Calu3 (cell line): ENCODE measurements around the gene ERVFRD-1. TPM values are rescaled to one million over a fixed set of nuclear protein-coding genes. Genes with fewer than 3 reads are reported as not detected.
A peak's percentile ranks its signal among the peaks of the same experiment; 100 is the strongest.
"Not testable (repeated sequence)": the region's sequence is repeated elsewhere in the genome, so short reads cannot be mapped to it uniquely, and the experiment has no call there.

Source experiments
- BruUV-seq: library from RNA; stranded (reverse); fragments of 400-500 nt; replicated peaks from 2 replicates; lab custom pipeline; 2021; lab: Mats Ljungman, UMichigan
- CTCF ChIA-PET: fragments of 300-600 bp; sonication (Branson Sonifier 250); formaldehyde crosslinking; loops from one replicate; lab custom pipeline; 2022; ENCODE audit warnings: antibody characterized with exemption; lab: Charles Lee
- DNase-seq: peaks from one replicate; pipeline ENCODE4 v3.0.0; 2022
- H3K27ac Mint-ChIP-seq: one replicate; pipeline ENCODE4 v1.8.0; 2022; ENCODE audit warnings: mixed read lengths; ENCODE audit not compliant: unreplicated experiment
- H3K27me3 Mint-ChIP-seq: one replicate; pipeline ENCODE4 v1.8.0; 2022; ENCODE audit warnings: mixed read lengths; ENCODE audit not compliant: unreplicated experiment
- H3K36me3 Mint-ChIP-seq: one replicate; pipeline ENCODE4 v1.8.0; 2022; ENCODE audit warnings: mild to moderate bottlenecking, moderate library complexity, mixed read lengths; ENCODE audit not compliant: insufficient read depth, unreplicated experiment
- H3K4me1 Mint-ChIP-seq: one replicate; pipeline ENCODE4 v1.8.0; 2022; ENCODE audit warnings: mild to moderate bottlenecking, low read depth, mixed read lengths; ENCODE audit not compliant: unreplicated experiment
- H3K4me3 Mint-ChIP-seq: one replicate; pipeline ENCODE4 v1.8.0; 2022; ENCODE audit warnings: mild to moderate bottlenecking, low read depth, moderate library complexity, mixed read lengths; ENCODE audit not compliant: unreplicated experiment
- H3K9me3 Mint-ChIP-seq: one replicate; pipeline ENCODE4 v1.8.0; 2022; ENCODE audit warnings: low read depth, mixed read lengths; ENCODE audit not compliant: unreplicated experiment
- intact Hi-C: fragments of 100-400 bp; cut with micrococcal nuclease; formaldehyde crosslinking; loops from one replicate; pipeline ENCODE4 v1.10.0; 2022; ENCODE audit not compliant: unreplicated experiment
- total RNA-seq: library from RNA; stranded (reverse); gene quantifications from 2 replicates; pipeline ENCODE4 v1.2.3, GENCODE V29; 2022
- TF ChIP-seq, protein P1 (sequence below): fragments of 200-600 bp; IDR thresholded peaks from one replicate; pipeline ENCODE4 v1.8.0; 2022; ENCODE audit warnings: antibody characterized with exemption; ENCODE audit not compliant: unreplicated experiment

Gene ERVFRD-1
- total RNA-seq, 1 experiment from 2014 or later: not detected

DNA sequence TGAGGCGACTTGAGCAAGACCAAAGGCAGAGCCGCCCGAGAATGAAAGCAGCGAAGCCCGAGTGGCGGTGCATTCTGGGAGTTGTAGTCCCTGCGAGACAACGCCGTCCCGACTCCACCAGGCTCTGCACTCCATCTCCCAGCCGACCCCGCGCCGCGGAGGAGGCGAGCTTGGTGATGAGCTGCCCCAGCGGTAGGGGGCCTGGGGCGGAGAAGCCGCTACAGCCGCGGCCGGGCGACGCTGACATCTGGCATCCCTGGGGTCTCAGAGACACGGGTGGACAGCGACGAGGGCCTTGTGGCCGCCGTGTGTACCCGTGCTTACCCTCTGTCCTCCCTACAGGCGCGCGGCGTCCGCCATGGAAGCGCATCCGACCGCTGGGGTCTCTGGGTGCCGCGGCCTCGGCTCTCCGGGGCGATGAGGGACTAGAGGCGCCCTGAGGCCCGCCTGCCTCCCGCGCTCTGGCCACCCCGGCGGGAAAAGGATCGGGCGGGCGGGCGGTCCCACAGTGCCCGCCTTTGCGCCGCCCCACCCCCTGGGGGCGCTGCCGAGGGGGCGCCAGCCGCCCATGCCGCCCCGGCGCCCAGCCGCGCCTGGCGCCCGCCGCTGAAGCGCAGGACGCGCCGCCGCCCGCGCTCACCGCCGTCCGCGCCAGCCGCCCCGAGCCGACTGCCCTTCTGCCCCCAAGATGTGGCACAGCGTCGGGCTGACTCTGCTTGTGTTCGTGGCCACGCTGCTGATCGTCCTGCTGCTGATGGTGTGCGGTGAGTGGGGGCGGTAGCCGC is 17.7 kb downstream of the ERVFRD-1 start, which contains the start of gene SMIM13:
SMIM13 (plus strand) TSS at position 209 of the 785 bp plus-strand sequence; CDS start at position 689, 480 bp downstream.
- CTCF ChIA-PET: interaction anchor here (0.6 kb wide), 1 partner anchor 57 kb away, joined by 6 read pairs; no protein-coding TSS in a partner anchor
- no TSS peak for BruUV-seq
- peak; percentile 93 for DNase-seq
- Mint-ChIP-seq H3K36me3 (peaks cover 25% of the 10 kb centered on the region), H3K4me3 (peak within 1 kb of the TSS; percentile 88), H3K9me3 (no peaks in the 10 kb centered on the region), H3K4me1 (peaks cover 24% of the 10 kb centered on the region), H3K27me3 (no peaks in the 10 kb centered on the region), H3K27ac (peak within 1 kb of the TSS; percentile 67)
- TF ChIP-seq, protein P1, sequence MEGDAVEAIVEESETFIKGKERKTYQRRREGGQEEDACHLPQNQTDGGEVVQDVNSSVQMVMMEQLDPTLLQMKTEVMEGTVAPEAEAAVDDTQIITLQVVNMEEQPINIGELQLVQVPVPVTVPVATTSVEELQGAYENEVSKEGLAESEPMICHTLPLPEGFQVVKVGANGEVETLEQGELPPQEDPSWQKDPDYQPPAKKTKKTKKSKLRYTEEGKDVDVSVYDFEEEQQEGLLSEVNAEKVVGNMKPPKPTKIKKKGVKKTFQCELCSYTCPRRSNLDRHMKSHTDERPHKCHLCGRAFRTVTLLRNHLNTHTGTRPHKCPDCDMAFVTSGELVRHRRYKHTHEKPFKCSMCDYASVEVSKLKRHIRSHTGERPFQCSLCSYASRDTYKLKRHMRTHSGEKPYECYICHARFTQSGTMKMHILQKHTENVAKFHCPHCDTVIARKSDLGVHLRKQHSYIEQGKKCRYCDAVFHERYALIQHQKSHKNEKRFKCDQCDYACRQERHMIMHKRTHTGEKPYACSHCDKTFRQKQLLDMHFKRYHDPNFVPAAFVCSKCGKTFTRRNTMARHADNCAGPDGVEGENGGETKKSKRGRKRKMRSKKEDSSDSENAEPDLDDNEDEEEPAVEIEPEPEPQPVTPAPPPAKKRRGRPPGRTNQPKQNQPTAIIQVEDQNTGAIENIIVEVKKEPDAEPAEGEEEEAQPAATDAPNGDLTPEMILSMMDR: peak; percentile 39
- intact Hi-C loops: no loop called here

DNA sequence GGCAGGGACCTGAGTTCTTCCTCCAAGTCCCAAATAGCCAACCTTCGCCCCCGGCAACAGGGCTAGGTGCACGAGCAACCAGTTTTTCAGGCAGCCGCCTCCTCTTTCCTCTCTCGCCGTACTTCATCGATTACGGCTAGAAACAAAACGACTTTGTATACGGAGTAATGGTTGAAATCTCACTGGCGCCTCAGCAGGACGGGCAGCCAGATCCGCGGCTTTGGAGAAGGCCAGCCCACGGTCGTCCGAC is 18.2 kb downstream of the ERVFRD-1 start:
- BruUV-seq: no TSS peak
- TF ChIP-seq, protein P1: no peak
- CTCF ChIA-PET: interaction anchor here (0.6 to 0.7 kb wide), 2 partner anchors 56 to 604 kb away, joined by 3 to 6 read pairs; no protein-coding TSS in a partner anchor
- Mint-ChIP-seq H3K4me3 (peak overlapping the region; percentile 88), H3K9me3 (no peaks in the 10 kb centered on the region), H3K36me3 (peaks cover 25% of the 10 kb centered on the region), H3K4me1 (peaks cover 19% of the 10 kb centered on the region), H3K27ac (peak overlapping the region; percentile 67), H3K27me3 (no peaks in the 10 kb centered on the region)
- intact Hi-C loops: no loop called here
- no peak for DNase-seq

DNA sequence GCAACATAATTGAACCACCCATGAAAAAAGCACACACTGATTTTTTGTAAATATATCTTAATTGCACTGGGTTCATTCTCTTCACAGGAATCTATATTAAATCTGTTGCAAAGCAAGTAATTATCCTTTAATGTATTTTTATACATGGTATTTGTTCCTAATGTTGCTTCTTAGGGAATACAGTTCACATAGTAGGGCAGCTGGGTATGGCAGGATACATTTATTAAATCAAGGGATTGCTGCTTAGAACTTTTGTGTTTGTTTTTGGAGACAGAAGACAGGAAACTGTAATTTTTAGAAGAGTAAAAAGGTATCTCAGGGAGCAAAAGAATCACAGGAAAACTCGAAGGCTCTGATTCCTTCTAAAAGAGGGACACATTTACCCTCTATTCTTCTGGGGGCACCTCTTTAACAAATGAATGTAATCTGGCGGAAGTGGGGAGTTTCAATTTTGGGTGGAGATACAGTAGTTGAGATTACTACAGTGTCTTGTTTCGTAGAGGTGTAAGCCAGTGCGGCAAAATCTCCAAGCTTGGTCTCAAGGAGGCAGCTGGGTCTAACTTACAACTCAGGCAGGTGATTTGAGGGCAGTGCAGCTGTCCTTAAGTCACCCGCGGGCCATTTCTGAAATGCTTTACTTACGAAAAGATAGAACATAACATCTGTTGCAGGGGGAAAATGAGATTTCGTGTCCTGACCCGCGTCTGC is 18.7 kb downstream of the ERVFRD-1 start:
- Mint-ChIP-seq H3K4me3 (peak overlapping the region; percentile 88), H3K4me1 (peaks cover 19% of the 10 kb centered on the region), H3K27ac (peak overlapping the region; percentile 67), H3K36me3 (peaks cover 25% of the 10 kb centered on the region), H3K9me3 (peaks cover 2% of the 10 kb centered on the region), H3K27me3 (no peaks in the 10 kb centered on the region)
- intact Hi-C loops: no loop called here
- CTCF ChIA-PET: interaction anchor here (0.6 to 0.7 kb wide), 2 partner anchors 56 to 604 kb away, joined by 3 to 6 read pairs; no protein-coding TSS in a partner anchor
- no peak for DNase-seq
- TF ChIP-seq, protein P1: no peak
- TSS peak; percentile 88 for BruUV-seq

DNA sequence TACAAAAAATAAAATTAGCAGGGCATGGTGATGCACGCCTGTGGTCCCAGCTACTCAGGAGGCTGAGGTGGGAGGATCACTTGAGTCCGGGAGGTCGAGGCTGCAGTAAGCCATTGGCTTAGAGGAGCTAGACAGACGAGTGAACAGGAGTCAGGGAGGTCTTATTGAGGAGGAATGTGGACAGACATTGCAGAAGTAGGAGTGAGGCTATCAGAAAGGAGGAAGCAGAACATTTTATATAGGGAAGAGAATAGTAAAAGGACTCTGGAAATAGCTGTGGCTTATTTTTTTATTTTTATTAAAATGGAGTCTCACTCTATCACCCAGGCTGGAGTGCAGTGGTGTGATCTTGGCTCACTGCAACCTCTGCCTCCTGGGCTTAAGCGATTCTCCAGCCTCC is 20.4 kb downstream of the ERVFRD-1 start:
- peaks cover 13% of the 10 kb centered on the region for H3K4me1 Mint-ChIP-seq
- H3K9me3 Mint-ChIP-seq, BruUV-seq, CTCF ChIA-PET, H3K27ac Mint-ChIP-seq, intact Hi-C loops, H3K27me3 Mint-ChIP-seq, DNase-seq, H3K4me3 Mint-ChIP-seq: not testable (repeated sequence)
- H3K36me3 Mint-ChIP-seq: peaks cover 25% of the 10 kb centered on the region
